Skeletal muscle cell (primary cell): ENCODE data around the gene XPR1.

ENCODE experiments used
- DNase-seq: peaks from one replicate; pipeline ENCODE4 v3.0.0-alpha.2; 2010; ENCODE audit warnings: low read depth
- H3K4me3 ChIP-seq: 2 replicates; pipeline ENCODE4 v1.5.1; 2011; ENCODE audit warnings: low read depth, mild to moderate bottlenecking, control low read depth, low read length, moderate library complexity

XPR1 gene

DNA sequence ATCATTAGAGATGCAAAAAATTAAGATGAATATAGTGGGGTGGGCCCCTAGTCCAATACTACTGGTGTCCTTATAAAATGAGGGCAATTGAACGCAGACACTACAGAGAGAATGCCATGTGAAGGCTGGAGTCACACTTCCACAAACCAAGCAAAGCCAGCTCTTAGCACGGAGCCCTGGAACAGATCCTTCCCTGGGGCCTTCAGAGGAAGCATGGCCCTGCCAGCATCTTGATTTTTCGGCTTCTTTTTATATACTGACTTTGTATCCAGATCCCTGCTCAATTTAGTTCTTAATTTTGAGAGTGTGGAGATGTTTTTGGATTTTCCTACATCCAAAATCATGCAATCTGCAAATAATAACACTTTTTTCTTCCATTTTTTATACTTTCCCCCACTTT, 270.7 kb downstream of the XPR1 start:
- no peak for DNase-seq
- no peak overlapping the region for H3K4me3 ChIP-seq

DNA sequence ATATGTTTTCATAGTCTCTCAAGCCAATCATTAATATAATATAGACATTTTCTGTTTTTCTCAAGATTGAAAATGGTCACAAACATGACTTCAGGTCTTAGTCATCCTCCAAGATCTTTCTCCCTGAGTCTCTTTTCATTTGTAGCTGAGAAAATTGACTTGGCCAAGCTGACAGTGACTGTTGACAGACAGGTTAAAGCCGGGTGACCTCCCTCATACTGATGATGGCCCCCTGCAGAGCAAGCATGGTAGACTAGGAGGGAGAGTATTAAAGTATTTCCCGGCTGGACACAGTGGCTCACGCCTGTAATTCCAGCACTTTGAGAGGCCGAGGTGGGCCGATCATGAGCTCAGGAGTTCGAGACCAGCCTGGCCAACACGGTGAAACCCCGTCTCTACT, 274.1 kb downstream of the XPR1 start:
- DNase-seq = no peak
- no peak overlapping the region for H3K4me3 ChIP-seq

DNA sequence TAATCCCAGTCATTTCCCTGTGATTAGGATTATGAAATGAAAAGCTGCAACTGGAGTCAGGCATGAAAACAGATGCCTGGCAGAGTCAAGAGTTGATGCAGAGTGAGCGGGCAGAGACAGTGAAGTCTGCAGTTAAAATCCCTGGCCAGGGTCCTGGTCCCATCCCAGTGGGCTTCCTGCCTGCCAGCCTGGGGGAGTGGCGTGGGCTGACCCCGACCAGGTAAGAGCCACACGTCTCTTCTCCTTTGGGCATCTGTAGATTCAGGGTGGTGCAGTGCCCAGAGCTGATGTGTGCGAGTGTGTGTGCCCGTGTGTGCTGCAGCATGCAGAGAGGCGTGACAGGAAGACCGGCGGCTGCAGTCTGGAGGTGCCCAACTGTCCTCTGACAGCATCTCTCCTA, 274.7 kb downstream of the XPR1 start:
- no peak for DNase-seq
- no peak overlapping the region for H3K4me3 ChIP-seq

DNA sequence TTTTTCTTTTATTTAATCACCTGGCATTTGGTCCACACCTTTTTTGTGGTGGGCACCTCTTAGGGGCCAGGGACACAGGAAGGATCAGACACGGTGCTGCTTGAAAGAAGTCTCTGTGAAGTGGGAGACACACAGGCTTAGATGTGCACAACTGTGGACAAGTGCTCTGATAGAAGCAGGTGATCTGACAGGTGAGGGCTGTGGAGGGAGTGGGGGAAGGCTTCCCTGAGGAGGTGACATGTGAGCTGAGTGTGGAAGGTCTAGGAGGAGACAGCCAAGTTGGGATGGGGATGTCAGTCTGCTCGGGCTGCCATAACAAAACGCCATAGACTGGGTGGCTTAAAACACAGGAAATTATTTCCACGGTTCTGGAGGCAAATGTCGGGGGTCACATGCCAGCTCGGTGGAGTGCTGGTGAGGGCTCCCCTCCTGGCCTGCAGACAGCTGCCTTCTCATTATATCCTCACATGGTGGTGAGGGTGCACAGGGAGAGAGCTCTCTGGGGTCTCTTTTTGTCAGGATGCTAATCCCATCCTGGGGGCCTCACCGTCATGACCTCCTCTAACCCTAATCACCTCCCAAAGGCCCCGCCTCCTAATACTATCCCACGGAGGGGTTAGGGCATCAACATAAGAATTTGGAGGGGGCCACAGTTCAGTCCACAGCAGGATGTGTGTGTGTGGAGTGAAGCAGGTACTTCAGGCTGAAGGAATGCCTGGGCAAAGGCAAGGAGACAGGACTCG, 275.7 kb downstream of the XPR1 start:
- no peak for DNase-seq
- H3K4me3 ChIP-seq = no peak overlapping the region

DNA sequence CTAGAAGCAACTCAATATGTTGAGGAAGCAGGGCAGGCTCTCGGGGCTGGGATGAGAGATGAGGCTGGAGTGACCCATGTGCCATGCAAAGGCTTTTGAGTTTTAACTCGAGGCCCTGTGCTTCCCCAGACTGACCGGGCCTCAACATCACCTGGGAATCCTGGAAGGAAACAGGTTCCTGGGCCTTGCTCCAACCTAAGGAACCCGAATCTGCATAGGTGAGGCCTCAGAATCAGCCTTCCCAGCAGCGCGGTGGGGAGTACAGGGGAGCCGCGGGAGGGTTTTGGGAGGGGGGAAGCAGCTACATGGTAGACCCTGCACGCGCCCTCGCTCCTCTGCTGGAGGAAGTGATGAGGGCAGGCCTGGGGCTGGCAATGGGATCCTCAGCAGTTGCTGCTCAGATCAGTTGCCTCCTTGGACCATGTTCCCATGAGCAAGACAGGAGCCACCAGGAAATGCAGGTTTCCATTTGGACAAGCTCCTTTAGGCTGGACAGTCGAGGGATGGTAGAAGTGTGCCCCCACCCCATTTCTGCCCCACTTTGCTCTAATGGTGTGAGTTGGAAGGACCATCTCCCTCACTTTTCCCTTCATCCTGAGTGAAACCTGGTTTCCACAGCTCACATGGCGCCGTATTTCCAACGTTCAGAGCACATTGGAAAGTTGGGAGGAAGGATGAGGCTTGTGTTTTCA, 276.4 kb downstream of the XPR1 start:
- no peak overlapping the region for H3K4me3 ChIP-seq

DNA sequence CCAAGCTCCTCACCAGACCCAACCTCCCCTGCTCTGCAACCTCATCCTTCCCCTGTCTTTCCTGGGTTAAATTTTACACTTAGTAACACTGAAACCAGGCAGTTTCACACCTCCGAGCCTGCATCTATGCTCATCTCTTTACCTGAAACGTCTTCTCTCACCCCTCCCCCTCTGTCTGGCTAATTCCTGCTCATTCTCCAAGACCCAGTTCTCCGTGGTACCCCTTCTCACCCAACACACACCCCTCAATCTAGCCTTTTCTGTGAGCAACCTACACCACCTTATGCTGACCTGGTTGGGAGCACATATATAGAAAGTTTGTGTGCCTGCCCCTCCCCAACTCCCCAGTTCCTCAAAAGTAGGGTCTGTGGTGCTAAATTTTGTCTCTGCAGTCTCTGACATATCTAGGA, 277.2 kb downstream of the XPR1 start:
- no peak for DNase-seq
- H3K4me3 ChIP-seq = no peak overlapping the region

More for the DNA sequence above, 276.4 kb downstream of the XPR1 start:
- no peak for DNase-seq

DNA sequence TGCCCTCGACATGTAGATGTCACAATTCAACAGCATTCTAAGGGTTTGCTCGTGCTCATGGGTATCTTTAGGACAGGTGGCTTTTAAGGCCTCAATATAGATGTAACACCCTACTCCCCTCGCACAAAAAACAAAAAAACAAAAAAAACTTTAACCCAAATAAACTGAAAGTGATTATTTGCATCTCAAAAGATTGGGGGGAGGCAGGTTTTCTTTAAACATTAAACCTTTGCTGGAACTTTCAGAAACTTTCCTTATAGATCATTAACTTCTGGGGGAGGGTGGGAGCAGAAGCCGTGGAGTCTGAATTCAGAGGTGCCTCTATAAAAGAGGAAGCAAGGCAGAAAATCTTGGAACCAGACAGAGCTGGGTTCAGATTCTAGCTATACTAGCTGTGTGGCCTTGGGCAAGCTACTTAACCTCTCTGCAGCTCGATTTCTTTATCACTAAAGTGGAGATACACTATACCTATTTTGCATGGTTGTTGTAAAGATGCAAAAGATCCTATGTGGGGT, 277.7 kb downstream of the XPR1 start:
- no peak overlapping the region for H3K4me3 ChIP-seq
- no peak for DNase-seq

DNA sequence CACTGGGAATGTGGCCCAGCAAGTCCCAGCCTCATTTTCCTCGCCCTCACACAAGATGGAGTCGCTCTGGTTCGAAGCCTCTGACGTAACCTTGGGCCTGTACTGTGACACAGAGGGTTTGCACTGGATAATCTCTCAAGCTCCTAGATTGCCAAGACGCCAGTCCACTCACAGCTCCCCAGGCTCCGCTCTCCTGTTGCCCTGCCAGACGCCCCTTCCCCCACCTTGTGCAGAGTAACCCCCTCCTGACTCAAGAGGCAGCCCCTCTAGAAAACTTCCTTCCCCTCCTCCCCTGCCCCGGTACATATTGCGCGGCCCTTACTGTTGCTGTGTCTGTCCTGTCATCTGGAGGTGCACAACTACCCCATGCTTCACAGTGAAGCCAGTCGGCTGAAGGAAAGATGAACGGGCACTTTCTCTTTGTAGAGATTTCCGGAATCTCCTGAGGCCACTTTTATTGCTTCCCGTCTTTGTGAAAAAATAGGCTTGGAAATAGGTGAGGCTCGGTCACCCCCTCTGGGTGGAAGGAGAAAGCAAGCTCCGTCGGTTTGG, 279.9 kb downstream of the XPR1 start:
- H3K4me3 ChIP-seq = peak overlapping the region; percentile 59
- no peak for DNase-seq

DNA sequence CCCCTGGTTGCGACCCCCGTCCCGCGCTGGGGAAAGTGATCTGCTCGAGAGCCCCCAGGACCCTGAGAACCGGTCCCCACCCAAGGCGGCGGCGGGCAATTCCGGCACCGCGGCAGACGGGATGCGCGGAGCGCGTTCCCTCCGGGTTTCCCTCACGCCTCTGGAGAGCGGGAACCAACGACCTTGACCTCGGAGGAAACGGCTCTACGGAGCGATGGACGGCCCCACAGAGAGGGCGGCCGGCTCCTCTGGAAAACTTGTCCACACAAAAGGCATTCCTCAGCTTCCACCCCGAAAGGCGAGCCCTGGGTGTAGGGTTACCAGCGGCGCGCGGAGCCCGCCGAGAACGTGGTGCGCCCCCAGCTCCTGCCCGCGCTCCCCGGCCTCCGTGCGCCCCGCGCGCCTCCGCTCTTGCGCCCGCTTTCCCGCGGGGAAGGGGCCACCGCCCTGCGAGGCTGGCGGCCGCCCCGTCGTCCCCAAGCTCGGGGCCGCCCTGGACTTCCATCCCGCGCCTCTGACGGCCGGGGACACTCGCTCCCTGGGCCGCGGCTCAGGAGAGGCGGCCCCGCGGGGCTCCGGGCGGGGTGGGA, 280.5 kb downstream of the XPR1 start:
- DNase-seq = peak; percentile 11
- peak overlapping the region; percentile 59 for H3K4me3 ChIP-seq

DNA sequence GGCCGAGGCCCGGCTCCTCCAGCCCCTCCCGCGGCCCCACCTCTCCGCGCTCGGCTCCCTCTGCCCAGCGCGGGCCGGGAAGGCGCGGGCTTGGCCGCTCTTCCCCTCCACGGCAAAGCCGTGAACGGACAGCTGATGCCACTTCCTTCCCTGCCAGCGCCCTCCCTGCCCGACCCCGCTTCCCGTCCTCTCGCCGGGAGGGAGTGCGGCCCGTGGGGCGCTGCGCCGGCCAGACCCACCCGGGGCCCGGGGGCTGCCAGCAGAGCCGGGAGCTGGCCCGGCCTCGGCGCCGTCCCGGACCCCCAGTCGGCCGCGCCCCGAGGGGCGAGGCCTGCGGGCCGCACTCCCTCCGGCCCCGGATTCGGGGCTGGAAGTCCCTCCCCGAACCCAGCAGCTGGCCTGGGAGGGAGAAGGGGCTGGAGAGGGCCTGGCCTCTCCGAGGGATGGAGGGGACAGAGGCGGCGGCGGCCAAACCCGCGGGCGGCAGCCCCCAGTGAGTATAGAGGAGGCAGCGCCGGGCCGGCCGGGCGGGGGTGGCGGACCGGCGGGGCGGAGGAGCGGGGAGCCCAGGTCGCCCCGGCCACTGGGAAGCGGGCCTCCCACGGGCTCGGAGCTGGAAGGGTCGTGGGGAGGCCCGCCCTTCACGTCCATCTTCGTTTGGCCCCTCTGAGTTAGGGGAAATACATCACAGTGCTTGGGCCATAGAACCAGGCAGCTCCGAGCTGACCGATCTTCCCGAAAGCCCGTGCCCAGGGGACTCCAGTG, 281.2 kb downstream of the XPR1 start, which contains the start of gene KIAA1614:
Gene KIAA1614, plus strand, starts transcription at position 97 of the 765 bp plus-strand sequence. Its CDS starts 347 bp downstream, at position 444.
- H3K4me3 ChIP-seq = peak within 1 kb of the TSS; percentile 59
- DNase-seq = peak; percentile 9

DNA sequence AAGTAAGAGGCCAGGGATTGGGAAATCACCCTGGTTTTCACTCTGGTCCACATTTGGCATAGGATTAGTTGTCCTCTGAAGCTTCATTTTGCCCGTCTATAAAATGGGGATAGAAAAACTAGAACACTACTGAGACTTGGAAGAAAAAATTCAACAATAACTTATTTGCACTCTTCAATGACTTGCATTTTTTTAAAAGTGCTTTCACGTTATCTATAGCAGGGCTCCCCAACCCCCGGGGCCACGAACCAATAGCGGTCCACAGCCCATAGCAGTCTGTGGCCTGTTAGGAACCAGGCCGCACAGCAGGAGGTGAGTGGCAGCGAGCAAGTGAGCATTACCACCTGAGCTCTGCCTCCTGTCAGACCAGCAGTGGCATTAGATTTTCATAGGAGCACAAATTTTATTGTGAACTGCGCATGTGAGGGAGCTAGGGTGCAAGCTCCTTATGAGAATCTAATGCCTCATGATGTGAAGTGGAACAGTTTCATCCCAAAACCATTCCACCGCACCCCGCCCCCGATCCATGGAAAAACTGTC, 283.7 kb downstream of the XPR1 start:
- no peak for DNase-seq
- H3K4me3 ChIP-seq = no peak overlapping the region

DNA sequence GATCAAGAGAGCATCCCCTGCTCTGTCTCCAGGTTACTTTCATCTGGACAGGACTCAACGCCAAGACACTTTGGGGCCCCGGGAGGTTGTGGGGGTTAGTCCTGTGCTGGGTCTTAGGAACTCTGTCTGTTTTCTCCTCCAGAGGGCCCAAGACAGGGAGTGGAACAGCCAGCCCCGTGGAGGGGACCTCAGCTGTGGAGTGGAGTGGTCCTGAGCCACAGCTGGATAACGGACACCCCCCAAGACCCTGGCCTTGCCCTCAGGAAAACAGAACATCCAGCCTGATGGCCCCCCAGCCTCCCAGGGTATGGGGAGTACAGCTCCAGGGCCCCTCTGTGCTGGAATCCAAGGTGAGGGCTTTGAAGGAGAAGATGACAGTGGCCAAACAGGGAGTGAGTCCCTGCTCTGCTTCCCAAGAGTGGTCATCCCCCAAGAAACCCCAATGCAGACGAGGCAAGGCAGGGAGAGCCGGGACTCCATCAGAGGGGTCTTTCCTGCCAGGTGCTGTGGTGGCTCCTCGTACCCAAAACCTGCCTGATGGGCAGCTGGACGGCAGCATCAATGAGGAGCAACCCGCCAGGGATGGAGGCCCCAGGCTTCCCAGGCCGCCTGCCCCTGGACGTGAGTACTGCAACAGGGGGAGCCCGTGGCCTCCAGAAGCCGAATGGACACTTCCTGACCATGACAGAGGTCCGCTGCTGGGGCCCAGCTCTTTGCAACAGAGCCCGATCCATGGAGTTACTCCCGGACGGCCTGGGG, 284.4 kb downstream of the XPR1 start:
- no peak overlapping the region for H3K4me3 ChIP-seq
- no peak for DNase-seq

DNA sequence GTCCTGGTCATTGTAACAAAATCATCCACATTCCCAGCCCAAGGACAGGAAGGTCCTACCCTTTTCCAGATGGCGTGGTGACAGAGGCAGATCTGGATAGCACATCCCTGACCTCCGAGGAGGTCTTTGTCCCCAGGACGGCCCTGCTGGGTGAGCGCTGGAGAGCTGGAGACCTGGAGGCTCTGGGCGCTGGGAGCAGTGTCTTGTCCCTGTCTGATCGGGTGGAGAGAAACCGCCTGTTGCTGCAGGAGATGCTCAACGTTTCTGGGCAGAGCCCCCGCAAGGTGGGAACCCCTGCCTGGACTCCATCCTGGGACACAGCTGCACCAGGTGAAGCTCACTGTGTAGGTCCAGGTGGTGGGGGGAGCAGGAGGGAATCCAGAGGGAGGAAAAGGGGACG, 284.9 kb downstream of the XPR1 start:
- no peak overlapping the region for H3K4me3 ChIP-seq

DNA sequence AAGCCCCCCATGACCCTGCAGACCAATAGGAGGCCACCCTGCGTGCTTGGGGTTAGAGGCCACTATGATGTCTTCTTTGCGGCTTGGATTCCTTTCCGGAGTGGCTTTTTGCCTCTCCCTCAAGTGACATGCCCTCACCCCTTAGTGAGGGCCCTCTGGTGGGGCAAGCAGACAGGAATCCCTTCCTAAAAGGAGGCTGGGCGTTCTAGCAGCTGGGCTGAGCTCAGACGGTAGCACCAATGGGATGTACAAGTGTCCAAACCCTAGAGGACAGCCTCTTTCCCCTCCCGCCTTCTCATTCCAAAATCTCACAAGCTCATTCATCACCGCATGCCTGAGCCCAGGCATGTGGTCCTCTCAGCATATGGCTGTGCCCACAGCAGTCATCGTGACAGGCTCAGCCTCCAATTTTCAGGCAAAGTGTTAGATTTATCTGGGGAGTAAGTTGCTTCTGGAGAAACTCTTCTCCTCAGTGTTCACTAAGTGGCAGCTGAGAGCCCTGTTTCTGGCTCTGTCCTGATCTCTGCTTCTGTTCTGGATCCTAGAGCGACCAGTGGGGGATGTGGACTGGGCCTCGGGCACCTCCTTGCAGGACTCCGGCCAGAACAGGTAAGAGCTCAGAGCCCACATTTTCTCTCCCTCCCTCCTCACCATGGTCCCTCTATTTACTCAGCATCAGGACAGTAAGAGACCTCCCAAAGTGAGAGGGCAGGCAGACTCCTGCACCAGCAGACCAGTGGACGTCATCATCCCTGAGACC, 285.7 kb downstream of the XPR1 start:
- DNase-seq = no peak
- H3K4me3 ChIP-seq = no peak overlapping the region

More for the DNA sequence above, 284.9 kb downstream of the XPR1 start:
- no peak for DNase-seq

DNA sequence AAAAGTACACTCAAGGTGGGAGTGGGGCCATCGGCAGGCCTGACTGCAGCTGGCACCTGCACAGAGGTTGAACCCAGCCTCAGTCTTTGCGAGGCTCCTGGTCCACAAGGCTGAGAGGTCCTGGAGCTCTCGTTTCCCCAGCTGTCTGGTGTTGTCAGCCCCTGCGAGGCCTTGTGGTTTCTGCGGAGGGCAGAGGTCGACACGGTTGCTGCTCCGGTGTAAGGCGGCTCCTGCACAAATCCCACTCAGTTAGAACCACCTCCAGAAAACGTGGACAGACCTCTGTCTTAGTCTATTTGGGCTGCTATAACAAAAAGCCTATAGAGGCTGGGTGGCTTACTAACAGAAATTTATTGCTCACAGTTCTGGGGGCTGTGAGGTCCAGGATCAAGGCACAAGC, 286.7 kb downstream of the XPR1 start:
- DNase-seq = no peak
- no peak overlapping the region for H3K4me3 ChIP-seq

DNA sequence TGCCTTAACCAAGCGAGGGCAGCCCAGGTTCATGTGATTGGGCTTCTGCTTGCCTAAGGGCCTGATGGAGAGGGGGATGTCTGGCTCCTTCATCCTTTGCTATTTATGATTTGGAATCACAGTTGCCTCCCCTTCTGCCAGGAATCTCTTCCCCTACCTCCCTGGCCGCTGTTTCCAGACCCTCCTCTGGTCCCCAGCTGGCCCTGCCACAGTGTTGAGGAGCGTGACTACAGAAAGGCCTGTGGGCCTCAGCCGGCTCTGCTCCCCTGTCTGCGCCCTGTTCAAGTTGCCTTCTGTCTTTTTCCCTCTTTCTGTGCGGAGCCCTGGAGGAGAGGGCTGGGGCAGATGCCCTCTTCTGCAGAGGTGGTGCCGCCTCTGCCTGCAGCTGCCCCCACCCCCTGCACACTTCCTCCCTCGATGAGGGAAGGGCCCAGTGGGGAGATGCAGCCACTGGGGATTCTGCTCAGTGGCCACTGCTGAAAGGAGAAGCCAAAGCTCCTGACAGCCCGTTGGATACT, 287.4 kb downstream of the XPR1 start:
- DNase-seq = no peak
- no peak overlapping the region for H3K4me3 ChIP-seq

DNA sequence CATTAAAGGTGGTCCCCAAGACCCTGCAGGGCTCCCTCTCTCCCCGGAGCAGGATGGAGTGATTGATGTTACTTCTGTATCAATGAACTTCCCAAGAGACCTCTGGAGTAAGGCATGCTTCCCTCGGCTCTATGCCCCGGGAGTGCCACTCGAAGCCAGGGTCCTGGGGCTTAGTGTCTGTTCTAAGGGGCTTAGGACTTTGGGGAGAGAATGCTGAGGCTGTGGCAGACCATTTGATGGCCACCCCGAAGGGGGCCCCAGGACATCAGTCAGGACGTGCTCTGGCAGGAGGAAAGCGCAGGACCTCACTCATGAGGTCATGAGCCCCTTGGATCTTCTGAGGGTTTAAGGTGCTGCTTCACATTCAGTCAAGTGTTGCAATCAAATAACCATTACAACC, 288.4 kb downstream of the XPR1 start:
- H3K4me3 ChIP-seq = no peak overlapping the region
- no peak for DNase-seq

DNA sequence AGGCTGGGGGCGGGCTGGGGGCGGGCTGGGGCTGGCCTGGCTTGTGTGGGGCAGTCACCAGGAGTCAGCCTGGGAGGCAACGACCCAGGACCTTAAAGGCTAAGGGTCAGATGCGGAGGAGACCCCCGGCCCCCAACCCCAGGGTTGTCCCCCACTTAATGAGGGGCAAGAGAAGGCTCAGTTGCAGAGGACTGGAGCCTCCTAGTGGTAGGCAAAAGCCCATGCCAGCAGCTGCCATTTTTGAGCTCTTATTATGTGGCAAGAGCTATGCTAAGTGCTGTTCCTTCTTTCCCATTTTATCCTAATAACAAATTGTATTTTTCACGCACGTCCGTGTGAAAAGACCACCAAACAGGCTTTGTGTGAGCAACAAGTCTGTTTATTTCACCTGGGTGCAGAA, 288.9 kb downstream of the XPR1 start:
- DNase-seq = no peak
- H3K4me3 ChIP-seq = no peak overlapping the region
